SKM-1 (cell line): Measurements from ENCODE around the gene TSHZ2.
A peak's percentile ranks its signal among the peaks of the same experiment; 100 is the strongest.
"Not testable (repeated sequence)": the region's sequence is repeated elsewhere in the genome, so short reads cannot be mapped to it uniquely, and the experiment has no call there.

Source experiments
- DNase-seq: peaks from one replicate; lab custom pipeline; 2025; ENCODE audit not compliant: unreplicated experiment; lab: John Stamatoyannopoulos, UW

The TSHZ2 gene

DNA sequence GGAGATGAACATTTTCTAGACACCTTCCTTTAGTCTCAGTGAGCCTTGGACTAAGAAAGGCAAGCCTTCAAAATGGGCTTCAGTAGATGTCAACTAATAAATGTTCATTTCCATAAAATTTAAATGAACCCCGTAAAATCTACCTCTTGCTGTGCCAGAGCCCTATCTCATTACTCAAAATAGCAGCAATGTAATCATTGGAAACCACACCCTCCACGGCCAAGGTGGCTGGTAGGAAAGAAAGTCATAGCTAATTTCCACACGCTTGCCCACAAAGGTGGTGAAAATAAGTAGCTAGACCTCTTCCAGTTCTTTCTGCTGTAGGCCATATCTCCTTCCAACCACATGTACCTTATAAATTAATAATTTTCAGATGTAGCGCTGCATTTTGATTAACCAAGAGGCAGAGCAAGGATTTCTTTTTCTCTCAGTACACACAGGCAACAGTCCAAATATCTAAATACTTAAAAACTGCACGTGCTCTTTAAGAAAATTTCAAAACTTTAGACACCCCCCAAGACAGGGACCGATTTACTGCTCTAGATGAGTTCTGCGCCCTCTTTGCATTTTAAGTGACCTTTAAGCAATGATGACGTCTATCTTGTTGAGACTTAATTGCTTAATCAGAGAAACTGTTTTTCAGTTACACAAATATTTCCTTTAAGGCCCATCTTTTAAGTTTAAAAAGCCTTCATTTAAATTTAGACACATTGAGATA lies 330.7 kb downstream of the TSHZ2 start:
- peak; percentile 62 for DNase-seq

DNA sequence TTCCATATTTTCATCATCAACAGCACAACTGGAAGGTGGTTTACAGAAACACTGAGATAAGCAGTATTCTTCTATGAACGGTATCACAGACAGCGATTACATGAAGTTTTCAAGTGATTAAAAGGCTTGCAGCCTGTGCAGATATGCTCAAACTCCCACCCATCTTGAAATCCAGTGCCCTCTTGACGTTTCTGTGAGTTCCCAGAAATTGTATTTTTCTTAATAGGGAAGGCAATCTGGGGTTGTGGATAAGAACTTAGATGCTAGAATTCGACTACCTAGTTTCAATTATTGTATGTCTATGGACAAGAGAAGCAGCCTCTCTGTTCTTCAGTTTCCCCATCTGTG lies 331.2 kb downstream of the TSHZ2 start:
- no peak for DNase-seq

DNA sequence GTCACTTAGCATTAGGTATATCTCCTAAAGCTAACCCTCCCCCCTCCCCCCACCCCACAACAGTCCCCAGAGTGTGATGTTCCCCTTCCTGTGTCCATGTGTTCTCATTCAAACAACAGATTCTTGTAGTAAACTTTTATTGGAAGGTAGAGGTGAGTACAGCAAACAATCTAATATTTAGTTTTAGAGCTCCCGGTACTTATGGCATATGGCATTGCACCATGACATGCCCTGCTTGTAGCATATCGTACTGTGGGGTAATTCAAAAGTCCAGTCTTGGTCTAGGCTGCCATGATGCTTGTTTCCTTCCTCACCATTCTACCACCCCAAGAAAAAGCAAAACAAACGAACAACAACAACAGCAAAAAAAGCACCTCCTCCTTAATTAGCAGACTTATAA lies 332.0 kb downstream of the TSHZ2 start:
- DNase-seq = no peak

DNA sequence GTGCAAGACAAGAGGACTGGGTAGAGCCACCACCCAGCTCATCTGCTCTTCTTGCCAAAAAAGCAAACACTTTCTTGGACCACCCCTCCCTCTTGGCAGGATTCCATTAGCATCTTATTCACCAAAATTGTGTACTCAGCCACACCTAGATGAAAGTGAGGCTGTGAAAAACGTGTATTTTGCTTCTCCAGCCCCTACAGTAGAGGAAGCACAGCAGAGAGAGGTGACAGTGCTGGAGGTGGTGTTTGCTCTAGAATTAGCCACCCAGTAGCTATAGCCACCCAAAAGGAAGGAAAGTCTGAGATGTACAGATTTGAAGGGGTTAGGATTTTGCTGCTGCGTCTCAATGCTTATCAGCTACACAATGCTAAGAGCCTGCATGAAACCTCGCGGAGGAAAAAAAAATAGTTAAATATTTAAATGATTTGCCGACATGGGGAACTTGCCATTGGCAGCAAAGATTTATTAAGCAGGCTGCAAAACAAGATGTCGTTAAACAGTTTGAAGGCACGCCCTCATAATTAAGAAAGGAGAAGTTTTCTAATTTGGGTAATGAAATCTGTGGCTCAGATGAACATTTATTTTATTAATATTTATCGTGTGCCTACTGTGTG lies 334.1 kb downstream of the TSHZ2 start:
- DNase-seq = no peak

DNA sequence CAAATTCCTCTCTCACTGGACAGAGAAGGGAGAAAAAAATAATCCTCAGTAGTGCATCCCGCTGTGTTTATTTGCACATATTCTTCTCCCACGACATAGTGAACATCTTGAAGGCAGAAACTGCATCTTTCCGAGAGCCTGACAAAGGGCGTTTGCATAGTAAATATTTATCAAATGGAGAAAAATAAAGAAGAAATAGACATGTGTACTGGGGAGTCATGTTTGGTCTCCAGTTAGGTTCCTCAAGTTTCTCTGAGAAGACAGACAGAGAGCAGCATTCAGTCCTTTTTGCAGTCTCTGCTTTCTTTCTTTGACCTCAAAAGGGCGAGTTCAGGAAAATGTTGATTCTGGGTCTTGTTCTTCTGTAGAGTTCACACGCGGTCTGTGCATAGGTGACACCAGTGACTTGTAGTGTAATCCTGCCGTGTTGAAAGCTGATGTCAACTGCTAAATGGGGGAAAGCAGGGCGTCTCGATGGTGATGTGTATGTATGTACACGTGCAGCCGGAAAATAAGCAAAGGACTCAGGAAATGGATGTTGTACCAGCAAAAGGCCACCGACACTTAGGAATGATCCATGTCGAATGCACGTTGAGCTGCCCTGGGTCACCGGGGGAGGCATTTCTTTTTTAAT lies 335.9 kb downstream of the TSHZ2 start:
- no peak for DNase-seq

DNA sequence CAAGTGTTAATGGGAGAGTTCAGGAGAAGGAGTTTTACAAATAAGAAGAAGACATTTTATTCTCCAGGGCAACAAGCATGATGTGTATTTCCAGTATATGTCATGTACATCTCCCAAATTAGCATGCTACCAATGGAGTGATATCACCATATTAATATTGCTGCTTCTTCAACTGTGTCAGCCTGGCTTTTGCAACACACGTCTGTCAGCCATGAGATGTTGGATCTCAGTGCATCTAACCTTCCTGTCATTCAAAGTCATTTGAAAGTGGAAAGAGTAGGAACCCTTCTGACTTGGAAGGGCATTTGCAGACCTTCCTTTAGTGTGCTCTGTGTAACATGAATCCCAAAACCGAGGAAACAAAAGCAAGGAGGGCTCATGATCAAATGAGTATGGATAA lies 337.4 kb downstream of the TSHZ2 start:
- no peak for DNase-seq

DNA sequence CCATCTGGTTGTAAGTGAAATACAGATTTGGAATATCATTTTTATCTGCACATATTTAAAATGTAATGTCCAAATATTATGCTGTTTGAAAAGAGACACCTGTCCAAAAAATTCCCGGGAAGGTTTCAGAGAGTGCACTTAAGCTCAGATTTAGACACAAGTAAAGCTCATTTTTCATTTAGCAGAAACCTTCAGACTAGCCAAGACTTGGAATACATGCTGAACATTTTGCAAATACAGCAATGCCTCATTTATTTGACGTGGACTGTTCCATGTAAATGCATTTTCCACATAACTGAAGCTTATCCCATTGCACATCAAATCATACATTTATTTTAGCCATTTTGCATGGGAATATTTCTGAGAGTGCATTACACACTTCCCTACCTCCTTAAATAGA lies 340.8 kb downstream of the TSHZ2 start:
- no peak for DNase-seq

GRCh38 chr20:53316206-53316937 lies 344.2 kb downstream of the TSHZ2 start:
- no peak for DNase-seq

- no peak for DNase-seq
Observed at GRCh38 chr20:53319200-53319599, 347.0 kb downstream of the TSHZ2 start.

DNA sequence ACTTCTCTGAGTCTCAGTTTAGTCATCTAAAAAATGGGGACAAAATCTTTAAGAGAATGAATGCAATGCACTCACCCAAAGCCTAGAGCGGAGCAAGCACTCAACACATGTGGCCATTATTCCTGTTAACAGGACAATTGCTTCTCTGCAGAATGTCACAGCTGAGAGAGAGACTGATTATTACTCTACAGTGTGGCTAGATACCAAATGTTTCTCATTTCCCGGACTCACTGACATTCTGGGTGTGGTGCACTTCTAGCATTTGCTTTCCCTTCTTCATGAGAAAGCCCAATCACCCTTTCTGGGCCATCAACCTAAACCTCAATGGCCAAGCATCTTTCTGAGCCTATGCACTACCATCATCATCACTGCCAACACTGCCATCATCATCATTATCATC lies 347.6 kb downstream of the TSHZ2 start:
- no peak for DNase-seq

DNA sequence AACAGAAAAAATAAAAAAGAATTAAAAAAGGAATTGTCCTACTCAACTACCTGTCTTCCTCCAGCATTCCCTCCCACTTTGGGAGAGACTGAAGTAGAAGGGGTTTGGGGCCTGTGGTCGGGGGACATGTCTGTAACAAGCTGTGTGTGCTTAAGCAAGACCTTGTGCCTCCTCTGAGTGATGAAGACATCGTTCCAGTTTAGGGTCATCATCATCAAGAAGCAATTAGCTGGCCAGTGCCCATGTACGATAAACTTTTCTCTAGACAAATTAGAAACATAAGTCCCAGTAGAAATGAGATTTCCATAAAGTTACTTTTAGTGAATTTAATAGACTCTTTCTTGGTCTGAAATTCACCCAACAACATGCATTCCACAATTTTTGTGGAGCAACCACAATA lies 348.5 kb downstream of the TSHZ2 start:
- DNase-seq = no peak

DNA sequence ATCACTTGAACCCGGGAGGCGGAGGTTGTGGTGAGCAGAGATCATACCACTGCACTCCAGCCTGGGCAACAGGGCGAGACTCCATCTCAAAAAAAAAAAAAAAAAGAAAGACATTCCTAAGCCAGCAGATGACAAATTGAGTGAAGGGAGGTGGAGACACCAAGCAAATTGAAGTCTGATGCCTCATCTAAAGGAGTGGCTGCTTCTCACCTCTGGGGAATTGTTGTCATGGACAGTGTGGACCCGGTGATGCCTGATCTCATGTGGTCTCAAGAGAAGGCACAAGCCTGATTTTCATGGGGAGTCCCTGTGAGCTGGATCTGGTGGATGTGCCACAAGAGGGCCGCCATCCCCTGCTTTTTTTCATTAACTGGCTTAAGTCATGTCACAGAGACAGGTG lies 349.4 kb downstream of the TSHZ2 start:
- DNase-seq = no peak

DNA sequence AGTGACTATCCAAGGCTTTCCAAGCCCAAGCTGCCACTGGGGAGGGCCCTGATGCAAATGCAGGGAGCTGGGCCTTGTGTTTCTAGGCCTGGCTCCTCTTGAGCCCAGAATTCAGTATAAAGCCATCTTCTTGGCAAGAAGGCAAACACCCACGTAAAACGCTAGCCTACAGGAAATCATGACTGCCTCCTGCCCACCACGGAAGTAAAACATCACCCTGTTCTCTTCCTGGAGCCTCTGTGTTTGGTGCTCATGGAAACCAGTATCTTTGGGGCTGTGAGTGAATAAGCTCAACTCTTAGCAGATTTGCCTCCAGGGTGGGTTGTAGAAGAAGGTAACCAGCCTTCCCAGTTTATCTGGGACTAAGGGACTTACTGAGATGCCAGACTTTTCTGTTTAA lies 350.5 kb downstream of the TSHZ2 start:
- no peak for DNase-seq

GRCh38 chr20:53323460-53323859 lies 351.3 kb downstream of the TSHZ2 start:
- not testable (repeated sequence) for DNase-seq

DNA sequence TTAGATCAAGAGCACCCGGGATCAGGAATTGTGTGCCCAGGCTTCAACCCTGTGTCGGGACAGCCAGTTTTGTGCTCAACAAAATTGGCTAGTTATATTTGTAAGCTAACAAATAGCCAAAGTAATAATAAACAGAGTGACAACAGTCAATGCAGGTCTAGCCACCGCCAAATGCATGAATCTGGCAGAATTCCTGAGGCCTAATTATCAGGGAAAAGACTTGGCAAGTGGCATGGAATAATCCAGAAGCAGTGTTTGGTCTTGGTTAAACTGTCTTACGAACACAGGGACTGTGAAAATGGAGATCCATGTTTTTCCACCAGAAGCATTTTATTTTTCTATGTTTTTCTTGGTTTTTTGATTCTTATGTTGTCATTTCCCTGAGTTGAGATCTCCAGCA lies 352.7 kb downstream of the TSHZ2 start:
- DNase-seq = no peak

- DNase-seq = no peak
Observed at GRCh38 chr20:53328961-53329360, 356.8 kb downstream of the TSHZ2 start.

GRCh38 chr20:53329781-53330180 lies 357.6 kb downstream of the TSHZ2 start:
- DNase-seq = no peak

DNA sequence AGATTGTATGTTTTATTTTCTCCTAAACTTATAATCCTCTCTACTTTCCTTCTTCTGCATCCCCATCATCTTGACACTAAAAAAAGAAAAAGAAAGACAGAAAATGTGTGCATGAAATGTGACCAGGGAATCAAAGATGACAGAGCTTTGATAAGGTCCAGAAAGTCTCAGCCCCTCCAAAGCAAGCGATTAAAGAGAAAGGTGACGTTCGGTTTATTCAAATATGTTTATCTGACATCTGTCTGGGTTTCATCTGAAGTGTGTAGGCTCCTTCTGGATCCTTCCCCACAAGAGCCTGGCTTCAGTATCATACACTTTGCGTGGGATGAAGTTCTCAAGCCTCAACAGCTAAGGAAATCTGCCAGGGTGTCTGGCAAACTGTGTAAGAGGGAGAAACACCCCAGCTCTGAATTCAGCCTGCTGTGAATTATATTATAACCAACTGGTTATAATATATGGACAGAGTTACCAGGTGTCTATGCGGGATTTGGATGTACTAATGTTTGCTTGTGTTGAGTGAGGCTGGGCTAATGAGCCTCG lies 358.5 kb downstream of the TSHZ2 start:
- no peak for DNase-seq

- no peak for DNase-seq
Observed at GRCh38 chr20:53331151-53331973, 359.2 kb downstream of the TSHZ2 start.

DNA sequence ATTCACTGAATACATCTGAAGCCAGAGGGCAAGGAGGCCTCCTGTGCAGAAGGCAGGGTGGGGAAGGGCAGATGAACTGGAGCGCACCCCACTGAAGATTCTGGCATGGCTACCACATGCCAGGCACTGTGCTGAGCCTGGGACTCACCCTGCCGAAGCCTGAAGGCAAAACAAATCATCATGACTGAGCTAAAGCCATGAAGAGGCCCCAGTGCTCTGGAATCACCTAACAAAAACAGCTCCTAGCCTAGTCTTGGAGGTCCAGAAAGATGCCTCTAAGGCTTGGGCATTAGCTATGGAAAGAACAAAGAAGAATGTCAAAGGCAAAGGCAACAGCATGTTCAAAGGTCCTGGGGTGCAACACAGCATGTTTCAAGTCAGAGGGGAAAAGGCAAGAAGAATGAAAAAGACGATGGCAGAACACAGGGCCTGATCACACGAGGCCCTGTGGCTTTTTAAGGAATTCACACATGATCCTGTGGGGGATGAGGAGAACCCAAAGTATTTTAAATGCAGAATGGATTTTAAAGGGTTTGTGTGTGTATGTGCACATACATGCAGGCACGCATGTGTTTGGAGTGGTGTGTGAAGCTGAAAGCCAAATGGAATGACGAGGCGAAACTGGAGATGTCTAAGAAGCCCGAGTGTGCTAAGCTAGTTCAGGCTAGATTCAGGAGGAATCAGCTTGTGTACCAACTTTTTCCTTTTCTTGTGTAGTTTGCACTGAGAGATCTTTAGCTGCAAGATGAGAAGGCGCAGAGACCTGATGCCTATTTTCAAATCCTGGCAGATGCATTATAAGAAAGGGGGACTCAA lies 360.1 kb downstream of the TSHZ2 start:
- no peak for DNase-seq
